ENCODE results near the gene RHOG. TPM values are rescaled to one million over a fixed set of nuclear protein-coding genes. Genes with fewer than 3 reads are reported as not detected.

Gene RHOG
- total and polyA plus RNA-seq, 9 of the 15 experiments (the other 6 are each of a cell fraction or from before 2014, with no cell fraction given), result 22.6 to 162 (median 80.3) TPM

GRCh38 chr11:3843326-3843725, 2.6 kb upstream of the RHOG start:
- Histone ChIP-seq H3K27ac (ENCODE audit: extremely low read depth, low read depth, low read length) (no peak overlapping the region), H3K4me2 (ENCODE audit: insufficient read depth, low read length) (no peak overlapping the region), H3K9me1 (ENCODE audit: control insufficient read depth, insufficient read depth, low read length) (no peaks in the 10 kb centered on the region), H3K36me3 (ENCODE audit: control insufficient read depth, insufficient read depth, low read length) (peaks cover 10% of the 10 kb centered on the region), H4K20me1 (replicated peaks; ENCODE audit: control insufficient read depth, insufficient read depth, low read length) (peaks cover 4% of the 10 kb centered on the region; the same call in 1 of the 2 replicates), H2AFZ (ENCODE audit: low read depth, low read length) (peak overlapping the region; percentile 69), H3K9me3 (replicated peaks; ENCODE audit: control insufficient read depth, insufficient read depth, low read depth, low read length) (no peaks in the 10 kb centered on the region), H3K9ac (ENCODE audit: insufficient read depth in 1 of 2, low read depth in 2 of 2, low read length in 2 of 2) (peak overlapping the region in 1 of 2 experiments; percentile 66; a peak in 1 of 4 replicates), H3K4me3 (no peak overlapping the region), H3K79me2 (ENCODE audit: control insufficient read depth, insufficient read depth, low read length) (peaks cover 29% of the 10 kb centered on the region), H3K4me1 (replicated peaks in 1 of 2; ENCODE audit: control insufficient read depth in 2 of 2, insufficient read depth in 2 of 2, low read length in 2 of 2) (peaks cover 11 to 31% of the 10 kb centered on the region in 2 experiments), H3K27me3 (ENCODE audit: control insufficient read depth in 2 of 2, insufficient read depth in 2 of 2, low read length in 2 of 2) (no peaks in the 10 kb centered on the region)
- intact Hi-C loops (cut with micrococcal nuclease) (no loop called here), in situ Hi-C loops (cut with MboI) (no loop called here)
- ChIA-PET CTCF (ENCODE audit: low intra/inter-chr PET ratio) (no interaction called here), POLR2A (interaction anchor here (1.1 to 2.5 kb wide), 3 partner anchors 9 to 249 kb away, joined by 3 to 12 read pairs (median 8); partner anchors contain the start of gene STIM1)
- no TSS peak for BruUV-seq (replicated peaks)
- FAIRE-seq, result no peak
- no peak for TF ChIP-seq SETDB1 (IDR thresholded peaks at IDR 0.05; ENCODE audit: low read length)
- no peak for TF ChIP-seq PTRF (tag; IDR thresholded peaks at IDR 0.05)
- no peak for TF ChIP-seq NFATC3 (IDR thresholded peaks at IDR 0.05)
- no peak for TF ChIP-seq ZFX (CRISPR knock-in tag; IDR thresholded peaks at IDR 0.05)
- TF ChIP-seq ARID2 (IDR thresholded peaks at IDR 0.05), result no peak
- no peak for DNase-seq (ENCODE audit: extremely low read depth in 1 of 4, low spot score in 3 of 4)
- WGBS (ENCODE audit: insufficient coverage, low coverage, missing lambda C conversion rate), result 44% methylated on average over 3 of the region's 3 CpGs
- no peak for ATAC-seq

Data from K562 (cell line).